GDM1 (cell line): ENCODE data around the gene NACAD.

Experiments used
- DNase-seq: peaks from one replicate; lab custom pipeline; 2025; lab: John Stamatoyannopoulos, UW

The NACAD gene

GRCh38 chr7:45088821-45089340 lies at the start of gene NACAD:
NACAD (minus strand) TSS chr7:45088969; CDS start chr7:45088894, 75 bp downstream.
- no peak for DNase-seq

GRCh38 chr7:45136106-45137060 lies 47.6 kb upstream of the NACAD start:
- peak; percentile 37 for DNase-seq

GRCh38 chr7:45133877-45134276 lies 45.1 kb upstream of the NACAD start:
- DNase-seq = no peak

- no peak for DNase-seq
Measured at GRCh38 chr7:45133352-45133751, 44.6 kb upstream of the NACAD start.

- DNase-seq = no peak
Measured at GRCh38 chr7:45132708-45133320, 44.0 kb upstream of the NACAD start.

- DNase-seq = no peak
Measured at GRCh38 chr7:45131891-45132290, 43.1 kb upstream of the NACAD start.

GRCh38 chr7:45130910-45131309 lies 42.1 kb upstream of the NACAD start:
- DNase-seq = no peak

- DNase-seq = no peak
Measured at GRCh38 chr7:45129906-45130305, 41.1 kb upstream of the NACAD start.

- DNase-seq = no peak
Measured at GRCh38 chr7:45129181-45129800, 40.5 kb upstream of the NACAD start.

GRCh38 chr7:45126920-45127319 lies 38.2 kb upstream of the NACAD start:
- DNase-seq = no peak

- no peak for DNase-seq
Measured at GRCh38 chr7:45126201-45126600, 37.4 kb upstream of the NACAD start.

- DNase-seq = no peak
Measured at GRCh38 chr7:45125193-45125904, 36.6 kb upstream of the NACAD start.

- DNase-seq = no peak
Measured at GRCh38 chr7:45123913-45124710, 35.3 kb upstream of the NACAD start.

- no peak for DNase-seq
Measured at GRCh38 chr7:45122975-45123860, 34.4 kb upstream of the NACAD start.

- no peak for DNase-seq
Measured at GRCh38 chr7:45119550-45119949, 30.8 kb upstream of the NACAD start.

- no peak for DNase-seq
Measured at GRCh38 chr7:45118889-45119331, 30.1 kb upstream of the NACAD start.

GRCh38 chr7:45118292-45118691 lies 29.5 kb upstream of the NACAD start:
- DNase-seq = no peak

- DNase-seq = no peak
Measured at GRCh38 chr7:45117582-45117981, 28.8 kb upstream of the NACAD start.

- no peak for DNase-seq
Measured at GRCh38 chr7:45116048-45116447, 27.3 kb upstream of the NACAD start.

GRCh38 chr7:45114926-45115325 lies 26.2 kb upstream of the NACAD start:
- no peak for DNase-seq
